Heart left ventricle (tissue), 16 donors: ENCODE results near the gene MYH11. TPM values are rescaled to one million over a fixed set of nuclear protein-coding genes. Genes with fewer than 3 reads are reported as not detected.

Source experiments
- ATAC-seq, 4 donors: fragments of 200-7000 bp; cut with Tn5 transposase; one replicate each; pipeline ENCODE4 v1.9.1; 2020 to 2022; ENCODE audit warnings: moderate library complexity in 4 of 4, mild to moderate bottlenecking in 3 of 4, moderate number of reproducible peaks in 1 of 4
- DNase-seq, 5 donors: peaks; one replicate each; pipeline ENCODE4 v3.0.0-alpha.2; 2020
- H3K27ac ChIP-seq, 12 donors: fragments of 200-600 bp; sonication (generic) in 4 of 12; one replicate each; pipeline versions ENCODE4 v1.5.0 to v1.8.0; 2016 to 2022; ENCODE audit warnings: mild to moderate bottlenecking in 2 of 12
- H3K27me3 ChIP-seq, 9 donors: fragments of 200-600 bp; sonication (generic) in 2 of 9; one replicate each; pipeline versions ENCODE4 v1.5.1 to v1.8.0; 2016 to 2022; ENCODE audit warnings: mild to moderate bottlenecking in 3 of 9
- H3K36me3 ChIP-seq, 9 donors: fragments of 200-600 bp; sonication (generic) in 2 of 9; one replicate each; pipeline versions ENCODE4 v1.5.0 to v1.8.0; 2018 to 2022; ENCODE audit warnings: mild to moderate bottlenecking in 2 of 9
- H3K4me1 ChIP-seq, 12 donors: fragments of 200-600 bp; sonication (generic) in 4 of 12; one replicate each; pipeline versions ENCODE4 v1.5.0 to v1.8.0; 2016 to 2022; ENCODE audit warnings: mild to moderate bottlenecking in 3 of 12
- H3K4me3 ChIP-seq, 12 donors: fragments of 200-600 bp; sonication (generic) in 4 of 12; one replicate each; pipeline versions ENCODE4 v1.5.0 to v1.8.0; 2017 to 2022; ENCODE audit warnings: mild to moderate bottlenecking in 9 of 12, moderate library complexity in 4 of 12
- H3K9me3 ChIP-seq, 12 donors: fragments of 200-600 bp; sonication (generic) in 4 of 12; one replicate each; pipeline versions ENCODE4 v1.5.0 to v1.8.0; 2016 to 2022; ENCODE audit warnings: mild to moderate bottlenecking in 1 of 12
- POLR2A ChIP-seq, 2 donors: fragments of 450-650 bp; IDR thresholded peaks; one replicate each; pipeline ENCODE4 v1.6.1; 2017; ENCODE audit warnings: antibody characterized with exemption in 2 of 2, mild to moderate bottlenecking in 2 of 2, moderate library complexity in 2 of 2
- WGBS, 4 donors: extraction: QIAGEN DNeasy Blood & Tissue Kit in 2 of 4; methylation state at CpG; one replicate each; pipeline versions ENCODE4 v1.1.5 to v1.1.7; 2013 to 2018; 5-methylcytosine and 5-hydroxymethylcytosine counted together
- intact Hi-C, 10 donors: fragments of 100-400 bp; cut with DNase I; formaldehyde crosslinking; loops; one replicate each; pipeline versions ENCODE4 v1.11.1 to v1.14.2; 2022
- polyA plus RNA-seq, 2 donors: library from polyadenylated mRNA; stranded (reverse); fragments of 200-250 nt; gene quantifications; one replicate each; pipeline ENCODE4 v1.2.3, GENCODE V29; 2013
- total RNA-seq, 9 donors: library from RNA; depleted of rRNA in 2 of 9; stranded (reverse); fragments of >200 nt in 2 of 9; fragmentation: NEBNext Ultra II Directional in 3 of 9; extraction: Animal tissue kit (Norgen Biotek cat#: 25700) in 3 of 9; gene quantifications; one replicate each; pipeline versions ENCODE4 v1.1.0 to v1.2.4, GENCODE V29; 2016 to 2023
- TF ChIP-seq, protein P1 (sequence below), 12 donors: fragments of 200-600 bp; sonication (generic) in 4 of 12; IDR thresholded peaks; one replicate each; pipeline versions ENCODE4 v1.5.0 to v1.8.0; 2018 to 2022; ENCODE audit warnings: antibody characterized with exemption in 12 of 12, mild to moderate bottlenecking in 5 of 12
- donor health status: ischemic (EF 13 %, LVEDD 7.1; RV severe dilation, severe dysfunction).
- donor health status: healthy with polysubstance abuse.
- donor health status: DM: no; HTN: yes; CAD: no.
- donor health status: DM: no; HTN: no; CAD: no.
- donor health status: ischemic (EF 25% LVEDD 6.9; RV normal size, moderate dysfunction).
- donor health status: ischemic (EF 25% LVEDD 5.7; RV mildly dilated, moderate dysfunction).
- donor health status: healthy.
- donor health status: DM: yes; HTN: yes; CAD: no.
- donor health status: ischemic (EF 35%, LVEDD 5.7; RV mildly dilated, moderate dysfunction).
- donor health status: nonischemic (EF 11% LVEDD 7.7; RV severe dilation, severe dysfunction).
- donor health status: DM: yes; HTN: yes; CAD: no.
- donor health status: PGD.
- donor health status: ischemic (EF 29% LVEDD 5.4; RV normal size, mild dysfunction).
- donor health status: nonischemic (EF 23%, LVEDD 6.1; RV moderate dilation, normal function).

MYH11 gene
- total and polyA plus RNA-seq, 11 donors, result 9.8 to 71.9 (median 26.5) TPM

DNA sequence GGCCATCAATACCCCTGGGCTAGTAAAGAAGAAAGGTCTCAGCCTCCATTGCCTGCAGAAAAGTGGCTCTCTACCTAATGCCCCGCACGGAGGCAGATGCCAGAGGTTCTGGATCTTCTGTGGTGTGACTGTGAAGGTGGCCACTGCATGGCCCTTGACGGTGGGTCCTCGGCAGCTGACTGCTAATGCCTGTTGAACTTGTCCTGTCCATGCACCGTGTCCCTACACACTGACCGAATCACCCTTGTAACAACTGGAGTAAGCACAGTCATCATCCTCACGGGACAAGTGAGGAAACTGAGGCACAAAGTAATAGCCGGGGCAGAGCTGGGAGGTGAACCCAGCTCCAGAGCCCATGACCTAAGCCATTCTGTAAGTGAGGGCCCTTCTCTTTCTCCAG, 48.8 kb downstream of the MYH11 start:
- Histone ChIP-seq H3K36me3 (no peaks in the 10 kb centered on the region), H3K4me3 (no peak overlapping the region), H3K4me1 (peaks cover 0 to 31% (median 10%) of the 10 kb centered on the region in 12 donors), H3K27ac (peak overlapping the region in 4 of 12 donors; percentile 11 to 84 (median 32)), H3K27me3 (peaks cover 0 to 22% (median 9%) of the 10 kb centered on the region in 9 donors), H3K9me3 (peaks cover 0 to 9% (median 0%) of the 10 kb centered on the region in 12 donors)
- intact Hi-C loops, result no loop called here
- DNase-seq (no peak), ATAC-seq (no peak)
- no peak for TF ChIP-seq POLR2A (IDR thresholded peaks at IDR 0.05)
- TF ChIP-seq, protein P1, sequence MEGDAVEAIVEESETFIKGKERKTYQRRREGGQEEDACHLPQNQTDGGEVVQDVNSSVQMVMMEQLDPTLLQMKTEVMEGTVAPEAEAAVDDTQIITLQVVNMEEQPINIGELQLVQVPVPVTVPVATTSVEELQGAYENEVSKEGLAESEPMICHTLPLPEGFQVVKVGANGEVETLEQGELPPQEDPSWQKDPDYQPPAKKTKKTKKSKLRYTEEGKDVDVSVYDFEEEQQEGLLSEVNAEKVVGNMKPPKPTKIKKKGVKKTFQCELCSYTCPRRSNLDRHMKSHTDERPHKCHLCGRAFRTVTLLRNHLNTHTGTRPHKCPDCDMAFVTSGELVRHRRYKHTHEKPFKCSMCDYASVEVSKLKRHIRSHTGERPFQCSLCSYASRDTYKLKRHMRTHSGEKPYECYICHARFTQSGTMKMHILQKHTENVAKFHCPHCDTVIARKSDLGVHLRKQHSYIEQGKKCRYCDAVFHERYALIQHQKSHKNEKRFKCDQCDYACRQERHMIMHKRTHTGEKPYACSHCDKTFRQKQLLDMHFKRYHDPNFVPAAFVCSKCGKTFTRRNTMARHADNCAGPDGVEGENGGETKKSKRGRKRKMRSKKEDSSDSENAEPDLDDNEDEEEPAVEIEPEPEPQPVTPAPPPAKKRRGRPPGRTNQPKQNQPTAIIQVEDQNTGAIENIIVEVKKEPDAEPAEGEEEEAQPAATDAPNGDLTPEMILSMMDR (IDR thresholded peaks at IDR 0.05), result no peak
- 75 to 90% (median 85%) methylated on average over 2 to 8 of the region's 8 CpGs for WGBS, 4 donors

GRCh38 chr16:15807603-15808009, 49.2 kb downstream of the MYH11 start:
- peak in 3 of 4 donors; percentile 16 to 70 (median 23) for ATAC-seq
- Histone ChIP-seq H3K27me3 (peaks cover 0 to 22% (median 9%) of the 10 kb centered on the region in 9 donors), H3K4me3 (no peak overlapping the region), H3K27ac (peak overlapping the region in 3 of 12 donors; percentile 34 to 84 (median 38)), H3K4me1 (peaks cover 0 to 31% (median 10%) of the 10 kb centered on the region in 12 donors), H3K36me3 (no peaks in the 10 kb centered on the region), H3K9me3 (peaks cover 0 to 9% (median 0%) of the 10 kb centered on the region in 12 donors)
- WGBS, 4 donors, result 9 to 19% (median 13%) methylated on average over 10 to 11 of the region's 11 CpGs
- intact Hi-C loops, result no loop called here
- DNase-seq, result peak in 3 of 5 donors; percentile 25 to 36 (median 27)
- TF ChIP-seq, protein P1 (IDR thresholded peaks at IDR 0.05), result no peak
- no peak for TF ChIP-seq POLR2A (IDR thresholded peaks at IDR 0.05)

GRCh38 chr16:15803618-15804017, 53.2 kb downstream of the MYH11 start:
- ATAC-seq, result no peak
- no peak overlapping the region for H3K4me3 ChIP-seq
- 76 to 82% (median 79%) methylated on average over 9 of the region's 9 CpGs for WGBS, 4 donors
- TF ChIP-seq, protein P1 (IDR thresholded peaks at IDR 0.05), result no peak
- no peak for TF ChIP-seq POLR2A (IDR thresholded peaks at IDR 0.05)
- H3K27me3 ChIP-seq, result peaks cover 0 to 22% (median 9%) of the 10 kb centered on the region in 9 donors
- peak overlapping the region in 1 of 12 donors; percentile 73 for H3K27ac ChIP-seq
- no peak for DNase-seq
- intact Hi-C loops, result no loop called here
- no peaks in the 10 kb centered on the region for H3K9me3 ChIP-seq
- no peaks in the 10 kb centered on the region for H3K36me3 ChIP-seq
- H3K4me1 ChIP-seq, result peaks cover 0 to 12% (median 0%) of the 10 kb centered on the region in 12 donors

DNA sequence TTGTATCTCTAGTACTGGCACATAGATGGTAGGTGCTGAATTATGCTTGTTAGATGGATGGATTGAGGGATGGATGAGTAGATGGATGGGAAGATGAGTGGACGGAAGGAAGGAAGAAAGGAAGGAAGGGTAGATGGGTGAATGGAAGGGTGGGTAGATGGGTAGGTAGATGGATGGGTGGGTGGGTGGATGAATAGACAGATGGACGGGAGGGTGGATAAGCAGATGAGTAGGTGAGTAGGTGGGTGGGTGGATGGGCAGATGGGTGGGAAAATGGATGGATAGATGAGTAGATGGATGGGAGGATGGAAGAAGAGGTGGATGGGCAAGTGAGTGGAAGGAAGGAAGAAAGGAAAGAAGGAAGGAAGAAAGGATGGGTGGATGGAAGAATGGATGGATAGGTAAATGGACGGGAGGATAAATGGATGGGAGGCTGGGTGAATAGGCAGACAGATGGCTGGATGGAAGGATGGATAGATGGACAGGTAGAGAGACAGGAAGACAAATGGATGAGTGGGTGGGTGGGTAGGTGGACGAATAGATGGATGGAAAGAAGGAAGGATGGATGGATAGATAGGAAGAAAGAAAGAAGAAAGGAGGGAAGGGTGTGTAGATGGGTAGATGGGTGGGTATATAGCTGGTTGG, 56.9 kb downstream of the MYH11 start:
- Histone ChIP-seq H3K36me3 (no peaks in the 10 kb centered on the region), H3K9me3 (peaks cover 0 to 12% (median 0%) of the 10 kb centered on the region in 12 donors), H3K27me3 (peaks cover 0 to 2% (median 0%) of the 10 kb centered on the region in 9 donors), H3K4me1 (no peaks in the 10 kb centered on the region), H3K4me3 (no peak overlapping the region), H3K27ac (peak overlapping the region in 1 of 12 donors; percentile 73)
- DNase-seq (no peak), ATAC-seq (no peak)
- intact Hi-C loops, result loop anchor here in 1 of 10 donors (10.0 kb wide), 1 partner anchor 55 kb away; the partner anchor contains the start of gene MYH11
- TF ChIP-seq, protein P1 (IDR thresholded peaks at IDR 0.05), result no peak
- WGBS, 4 donors, result 83 to 91% (median 87%) methylated on average over 4 of the region's 4 CpGs
